Osteoblast (primary cell): ENCODE results near the gene POTEJ. TPM values are rescaled to one million over a fixed set of nuclear protein-coding genes. Genes with fewer than 3 reads are reported as not detected.
"Not testable (repeated sequence)": the region's sequence is repeated elsewhere in the genome, so short reads cannot be mapped to it uniquely, and the experiment has no call there.

Experiments used
- DNase-seq: peaks from one replicate; pipeline ENCODE4 v3.0.0; 2011; ENCODE audit warnings: low spot score, mixed read lengths; ENCODE audit not compliant: insufficient read length; ENCODE audit errors: missing footprints
- H2AFZ ChIP-seq: 2 replicates; pipeline ENCODE4 v1.6.0; 2011; ENCODE audit warnings: mild to moderate bottlenecking, low read length
- H3K27ac ChIP-seq: 2 replicates; pipeline ENCODE4 v1.5.1; 2011; ENCODE audit warnings: mild to moderate bottlenecking, low read depth, low read length, moderate library complexity
- H3K27me3 ChIP-seq: 2 replicates; pipeline ENCODE4 v1.6.0; 2012; ENCODE audit warnings: mild to moderate bottlenecking, control low read depth, inconsistent platforms, low read length, moderate library complexity; ENCODE audit not compliant: insufficient read depth
- H3K36me3 ChIP-seq: 2 replicates; pipeline ENCODE4 v1.5.1; 2011; ENCODE audit warnings: mild to moderate bottlenecking, low read length, control low read depth, moderate library complexity; ENCODE audit not compliant: insufficient read depth
- H3K4me1 ChIP-seq: 2 replicates; pipeline ENCODE4 v1.5.1; 2011; ENCODE audit warnings: mild to moderate bottlenecking, low read length, control low read depth, moderate library complexity; ENCODE audit not compliant: insufficient read depth
- H3K4me2 ChIP-seq: 2 replicates; pipeline ENCODE4 v1.6.0; 2011; ENCODE audit warnings: mild to moderate bottlenecking, low read length; ENCODE audit not compliant: insufficient read depth
- H3K4me3 ChIP-seq: fragments of 200-600 bp; sonication (generic); 3 replicates; pipeline ENCODE4 v1.5.1; 2012; ENCODE audit warnings: mild to moderate bottlenecking, low read length, inconsistent platforms; ENCODE audit not compliant: insufficient read depth
- H3K79me2 ChIP-seq: 2 replicates; pipeline ENCODE4 v1.6.0; 2012; ENCODE audit warnings: mild to moderate bottlenecking, low read length, control low read depth, inconsistent platforms; ENCODE audit not compliant: insufficient read depth
- H3K9me3 ChIP-seq: 2 replicates; pipeline ENCODE4 v1.5.1; 2011; ENCODE audit warnings: low read depth, low read length, control low read depth
- H4K20me1 ChIP-seq: 2 replicates; pipeline ENCODE4 v1.6.0; 2012; ENCODE audit warnings: mild to moderate bottlenecking, low read length, control low read depth; ENCODE audit not compliant: insufficient read depth
- total RNA-seq: library from RNA; depleted of rRNA; stranded (reverse); fragments of >200 nt; gene quantifications from 2 replicates; pipeline ENCODE4 v1.2.3, GENCODE V29; 2012

Gene POTEJ
- total RNA-seq, 1 donor = not detected

DNA sequence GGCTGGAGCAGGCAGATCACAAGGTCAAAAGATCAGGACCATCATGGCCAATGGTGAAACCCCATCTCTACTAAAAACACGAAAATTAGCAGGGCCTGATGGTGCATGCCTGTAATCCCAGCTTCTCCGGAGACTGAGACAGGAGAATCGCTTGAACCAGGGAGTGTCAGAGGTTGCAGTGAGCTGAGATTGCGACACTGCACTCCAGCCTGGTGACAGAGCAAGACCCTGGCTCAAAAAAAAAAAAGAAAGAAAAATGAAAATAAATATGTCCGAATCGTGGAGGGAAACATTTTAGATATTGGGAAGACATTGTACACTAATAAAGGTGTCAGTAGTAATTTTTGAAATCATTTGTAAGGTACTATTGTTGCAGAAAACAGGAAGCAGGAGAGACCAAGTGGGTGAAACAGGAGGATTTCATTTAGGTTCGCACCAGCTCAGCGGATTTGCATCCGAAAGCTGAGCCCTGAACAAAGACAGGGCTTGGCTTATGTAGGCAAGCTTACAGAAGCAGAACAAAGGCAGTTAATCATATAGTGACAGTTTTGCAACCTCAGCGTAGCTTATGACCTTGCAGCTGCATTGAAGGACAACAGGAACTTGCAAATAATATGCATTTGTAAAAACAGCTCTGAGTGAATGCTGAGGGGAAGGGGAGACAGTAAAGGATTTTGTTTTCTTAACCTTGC is 17.7 kb downstream of the POTEJ start:
- not testable (repeated sequence) for H3K4me2 ChIP-seq, H3K4me3 ChIP-seq, H3K9me3 ChIP-seq, H3K27ac ChIP-seq, H3K36me3 ChIP-seq, H2AFZ ChIP-seq, DNase-seq, H3K27me3 ChIP-seq, H3K4me1 ChIP-seq, H3K79me2 ChIP-seq, H4K20me1 ChIP-seq

DNA sequence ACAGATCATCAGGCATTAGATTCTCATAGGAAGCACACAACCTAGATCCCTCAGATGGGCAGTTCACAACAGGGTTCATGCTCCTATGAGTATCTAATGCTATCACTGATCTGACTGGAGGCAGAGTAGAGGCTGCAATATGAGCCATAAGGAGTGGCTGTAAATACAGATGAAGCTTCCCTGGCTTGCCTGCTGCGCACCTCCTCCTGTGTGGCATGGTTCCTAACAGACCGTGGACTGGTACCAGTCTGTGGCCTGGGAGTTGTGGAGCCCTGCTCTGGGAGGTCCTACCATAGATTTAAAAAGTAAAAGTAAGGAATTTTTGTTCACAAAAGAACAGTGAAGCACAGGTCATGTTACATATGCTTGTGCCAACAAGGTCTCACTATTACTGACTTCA is 27.7 kb downstream of the POTEJ start:
- not testable (repeated sequence) for H3K4me3 ChIP-seq, H3K27ac ChIP-seq, DNase-seq, H3K9me3 ChIP-seq, H3K4me2 ChIP-seq, H3K79me2 ChIP-seq, H2AFZ ChIP-seq, H3K27me3 ChIP-seq, H3K36me3 ChIP-seq, H4K20me1 ChIP-seq, H3K4me1 ChIP-seq

GRCh38 chr2:130641688-130642087 is 30.4 kb downstream of the POTEJ start:
- not testable (repeated sequence) for H3K27ac ChIP-seq, H3K4me3 ChIP-seq, H4K20me1 ChIP-seq, H3K4me2 ChIP-seq, H3K9me3 ChIP-seq, H2AFZ ChIP-seq, H3K27me3 ChIP-seq, H3K79me2 ChIP-seq, H3K4me1 ChIP-seq, H3K36me3 ChIP-seq, DNase-seq

GRCh38 chr2:130649285-130649684 is 38.0 kb downstream of the POTEJ start:
- H3K4me1 ChIP-seq, H3K27ac ChIP-seq, H3K4me2 ChIP-seq: not testable (repeated sequence)

DNA sequence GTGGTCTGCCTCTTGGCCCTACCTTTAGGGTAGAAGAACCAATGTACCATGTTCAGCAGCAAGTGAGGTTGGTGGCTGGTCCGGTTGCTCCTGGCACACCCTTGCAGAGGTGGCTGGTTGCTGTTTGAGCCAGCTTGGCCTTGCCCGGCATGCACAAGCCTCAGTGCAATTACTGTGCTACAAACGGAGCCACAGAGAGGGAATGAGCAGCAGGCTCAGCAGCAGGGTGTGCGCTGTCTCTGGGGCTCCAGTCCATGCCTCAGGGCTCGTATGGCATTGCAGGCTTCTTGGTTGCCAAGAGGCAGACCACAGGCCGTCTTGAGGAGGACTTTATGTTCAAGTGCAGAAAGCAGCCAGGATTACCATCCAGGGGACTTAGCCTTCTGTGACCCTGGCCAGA is 53.3 kb downstream of the POTEJ start:
- H3K4me3 ChIP-seq, H3K27ac ChIP-seq, H3K4me1 ChIP-seq, H3K79me2 ChIP-seq, H3K4me2 ChIP-seq, DNase-seq, H3K27me3 ChIP-seq, H3K36me3 ChIP-seq, H3K9me3 ChIP-seq, H2AFZ ChIP-seq, H4K20me1 ChIP-seq: not testable (repeated sequence)

More at GRCh38 chr2:130649285-130649684, 38.0 kb downstream of the POTEJ start:
- H2AFZ ChIP-seq, DNase-seq, H3K36me3 ChIP-seq, H3K4me3 ChIP-seq, H4K20me1 ChIP-seq, H3K9me3 ChIP-seq, H3K79me2 ChIP-seq, H3K27me3 ChIP-seq: not testable (repeated sequence)

- not testable (repeated sequence) for DNase-seq, H3K36me3 ChIP-seq, H3K4me2 ChIP-seq, H3K27ac ChIP-seq, H3K79me2 ChIP-seq, H2AFZ ChIP-seq, H3K4me1 ChIP-seq, H3K9me3 ChIP-seq, H3K4me3 ChIP-seq, H4K20me1 ChIP-seq, H3K27me3 ChIP-seq
Measured at GRCh38 chr2:130665596-130665995, 54.4 kb downstream of the POTEJ start.

DNA sequence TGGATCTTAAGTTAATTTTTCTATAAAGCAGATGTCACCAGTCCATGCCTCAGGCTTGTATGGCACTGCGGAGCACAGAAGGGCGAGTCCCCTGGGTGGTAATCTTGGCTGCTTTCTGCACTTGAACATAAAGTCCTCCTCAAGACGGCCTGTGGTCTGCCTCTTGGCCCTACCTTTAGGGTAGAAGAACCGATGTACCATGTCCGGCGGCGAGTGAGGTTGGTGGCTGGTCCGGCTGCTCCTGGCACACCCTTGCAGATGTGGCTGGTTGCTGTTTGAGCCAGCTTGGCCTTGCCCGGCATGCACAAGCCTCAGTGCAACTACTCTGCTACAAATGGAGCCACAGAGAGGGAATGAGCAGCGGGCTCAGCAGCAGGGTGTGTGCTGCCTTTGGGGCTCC is 56.3 kb downstream of the POTEJ start:
- DNase-seq, H3K9me3 ChIP-seq, H2AFZ ChIP-seq, H4K20me1 ChIP-seq, H3K4me3 ChIP-seq, H3K36me3 ChIP-seq, H3K4me1 ChIP-seq, H3K4me2 ChIP-seq, H3K27me3 ChIP-seq, H3K27ac ChIP-seq, H3K79me2 ChIP-seq: not testable (repeated sequence)

- H3K27me3 ChIP-seq, H3K4me2 ChIP-seq, H4K20me1 ChIP-seq, H3K79me2 ChIP-seq, H2AFZ ChIP-seq, H3K4me3 ChIP-seq, H3K9me3 ChIP-seq, DNase-seq, H3K27ac ChIP-seq, H3K36me3 ChIP-seq, H3K4me1 ChIP-seq: not testable (repeated sequence)
Measured at GRCh38 chr2:130670026-130670745, 58.9 kb downstream of the POTEJ start.
